K562 (cell line): ENCODE data around the gene DNAAF2.
"Not testable (repeated sequence)": the region's sequence is repeated elsewhere in the genome, so short reads cannot be mapped to it uniquely, and the experiment has no call there.

Experiments
- CTCF ChIP-seq, 3 experiments: IDR thresholded peaks in 2 of 3; conservative IDR thresholded peaks in 1 of 3; 2 replicates each; pipeline ENCODE4 v1.5.1; 2011 to 2012; ENCODE audit warnings: low read length in 3 of 3, mild to moderate bottlenecking in 3 of 3, control low read depth in 2 of 3, improper control_type of control experiment in 1 of 3, inconsistent platforms in 1 of 3, low read depth in 1 of 3, mixed read lengths in 1 of 3, moderate library complexity in 1 of 3; ENCODE audit not compliant: insufficient read depth in 2 of 3
- MAFK ChIP-seq: IDR thresholded peaks from 2 replicates; pipeline ENCODE4 v1.6.1; 2011; ENCODE audit warnings: low read length, improper control_type of control experiment
- POLR2AphosphoS5 ChIP-seq: IDR thresholded peaks from 2 replicates; pipeline ENCODE4 v1.6.1; 2011; ENCODE audit warnings: mild to moderate bottlenecking, low read depth, low read length, moderate library complexity; ENCODE audit not compliant: control insufficient read depth, insufficient read depth
- SMARCA5 ChIP-seq: fragments of 450-650 bp; IDR thresholded peaks from 2 replicates; pipeline ENCODE4 v1.6.1; 2016
- ZNF589 ChIP-seq: fragments of 200-800 bp; sonication (Bioruptor generic); IDR thresholded peaks from 2 replicates; pipeline ENCODE4 v1.6.1; 2016; ENCODE audit warnings: low read depth, missing genetic modification characterization, missing compliant biosample characterization

DNA sequence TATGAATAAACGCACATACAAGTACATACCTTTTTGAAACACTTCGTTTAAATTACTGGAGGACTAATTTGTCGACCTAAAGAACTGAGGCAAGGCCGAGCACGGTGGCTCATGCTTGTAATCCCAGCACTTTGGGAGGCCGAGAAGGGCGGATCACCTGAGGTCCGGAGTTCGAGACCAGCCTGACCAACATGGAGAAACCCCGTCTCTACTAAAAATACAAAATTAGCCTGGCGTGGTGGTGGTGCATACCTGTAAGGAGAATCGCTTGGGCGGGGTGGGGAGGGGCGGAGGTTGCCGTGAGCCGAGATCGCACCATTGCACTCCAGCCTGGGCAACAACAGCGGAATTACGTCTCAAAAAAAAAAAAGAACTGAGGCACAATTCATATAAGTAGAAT lies 15.8 kb downstream of the DNAAF2 start:
- TF ChIP-seq CTCF (IDR thresholded peaks at IDR 0.05 in 2 of 3, conservative IDR thresholded peaks at IDR 0.05 in 1 of 3; ENCODE audit: insufficient read depth in 2 of 3, low read depth in 1 of 3, low read length in 3 of 3); MAFK; POLR2AphosphoS5; SMARCA5; ZNF589 (CRISPR knock-in tag): not testable (repeated sequence)
